GM20431 (cell line): ENCODE results near the gene COMP.

Experiments
- in situ Hi-C: fragments of 300-500 bp; cut with MseI, MboI; formaldehyde crosslinking; loops from one replicate; pipeline ENCODE4 v1.15.0; 2020; ENCODE audit warnings: low sequenced_read_pairs; ENCODE audit not compliant: unreplicated experiment

COMP gene

DNA sequence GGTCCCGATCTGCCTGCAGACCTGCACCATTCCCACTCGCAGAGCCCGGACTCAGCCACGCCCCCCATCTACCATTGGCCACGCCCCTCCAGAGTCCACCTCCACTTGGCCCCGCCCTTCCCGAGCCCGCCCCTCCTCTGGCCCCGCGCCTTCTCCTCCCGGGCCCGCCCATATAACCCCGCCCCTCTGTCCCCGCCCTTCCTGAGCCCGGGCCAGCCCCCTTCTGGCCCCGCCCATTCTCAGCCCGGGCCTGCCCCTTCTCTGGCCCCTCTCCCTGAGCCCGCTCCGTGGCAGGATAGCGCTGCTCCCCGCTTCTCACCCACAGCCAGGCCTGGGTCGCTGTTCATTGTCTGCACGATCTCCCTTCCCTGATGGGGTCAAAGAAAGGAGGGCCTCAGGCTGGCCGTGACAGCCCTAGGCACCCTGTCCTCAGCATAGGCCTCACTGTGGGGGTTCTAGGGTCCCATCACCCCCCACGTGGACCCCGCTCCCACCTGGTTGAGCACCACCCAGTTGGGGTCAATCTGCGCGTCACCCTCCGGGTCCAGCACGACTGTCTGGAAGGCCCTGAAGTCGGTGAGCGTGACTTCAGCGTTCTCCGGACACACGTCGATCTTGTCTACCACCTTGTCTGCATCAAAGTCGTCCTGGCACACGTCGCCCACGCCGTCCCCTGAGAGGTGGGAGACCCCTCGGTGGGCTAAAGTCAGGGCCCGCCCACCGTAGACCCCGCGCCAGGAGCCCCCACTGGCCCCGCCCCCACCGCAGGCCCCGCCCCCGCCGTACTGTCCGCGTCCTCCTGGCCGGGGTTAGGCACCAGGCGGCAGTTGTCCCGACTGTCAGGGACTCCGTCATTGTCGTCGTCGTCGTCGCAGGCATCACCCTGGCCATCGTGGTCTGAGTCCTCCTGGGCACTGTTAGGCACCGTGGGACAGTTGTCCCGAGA is 5.7 kb downstream of the COMP start:
- in situ Hi-C loops = no loop called here

DNA sequence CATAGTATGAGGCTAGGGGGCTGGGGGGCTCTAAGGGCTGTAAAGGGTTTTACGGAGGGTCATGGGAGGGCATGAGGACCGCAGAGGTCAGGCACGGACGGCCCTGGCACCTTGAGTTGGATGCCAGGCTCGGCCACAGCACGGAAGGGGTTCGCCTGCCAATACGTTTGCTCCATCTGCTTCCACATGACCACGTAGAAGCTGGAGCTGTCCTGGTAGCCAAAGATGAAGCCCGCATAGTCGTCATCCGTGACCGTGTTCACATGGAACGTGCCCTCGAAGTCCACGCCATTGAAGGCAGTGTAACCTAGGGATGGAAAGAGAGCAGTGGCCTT is 6.4 kb downstream of the COMP start:
- in situ Hi-C loops = no loop called here

DNA sequence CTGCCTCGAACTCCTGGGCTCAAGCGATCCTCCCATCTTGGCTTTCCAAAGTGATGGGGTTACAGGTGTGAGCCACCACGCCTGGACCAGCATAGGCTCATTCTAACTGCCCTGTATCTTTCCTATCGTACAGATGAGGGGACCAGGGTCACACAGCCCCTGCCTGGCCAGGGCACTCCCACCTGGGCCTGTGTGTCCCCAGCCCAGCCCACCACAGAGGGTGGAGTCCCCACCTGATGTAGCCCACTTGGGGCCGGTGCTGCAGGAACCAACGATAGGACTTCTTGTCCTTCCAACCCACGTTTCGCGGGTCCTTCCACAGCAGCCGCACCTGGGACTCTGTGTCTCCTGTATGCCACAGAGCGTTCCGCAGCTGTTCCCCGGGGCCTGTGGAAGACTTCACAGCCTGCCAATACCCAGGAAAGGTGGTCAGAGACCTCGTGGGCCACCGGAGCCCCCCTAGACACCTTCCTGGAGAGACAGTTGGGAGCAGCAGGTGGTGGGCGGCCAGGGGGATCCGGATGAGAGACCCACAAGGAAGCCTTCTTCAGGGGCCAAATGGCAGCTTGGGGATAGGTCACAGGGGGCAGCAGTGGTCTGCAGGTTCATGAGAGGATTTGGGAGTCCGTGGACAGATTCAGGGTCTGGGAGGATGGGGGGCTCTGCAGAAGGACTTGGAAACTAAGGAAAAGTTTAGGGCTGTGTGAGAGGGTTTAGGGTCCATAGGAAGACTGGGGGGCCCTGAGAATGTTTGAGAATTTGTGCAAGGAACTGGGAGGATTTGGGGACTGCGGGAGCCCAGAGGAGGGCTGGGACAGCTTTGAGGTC is 6.9 kb downstream of the COMP start:
- in situ Hi-C loops = no loop called here

DNA sequence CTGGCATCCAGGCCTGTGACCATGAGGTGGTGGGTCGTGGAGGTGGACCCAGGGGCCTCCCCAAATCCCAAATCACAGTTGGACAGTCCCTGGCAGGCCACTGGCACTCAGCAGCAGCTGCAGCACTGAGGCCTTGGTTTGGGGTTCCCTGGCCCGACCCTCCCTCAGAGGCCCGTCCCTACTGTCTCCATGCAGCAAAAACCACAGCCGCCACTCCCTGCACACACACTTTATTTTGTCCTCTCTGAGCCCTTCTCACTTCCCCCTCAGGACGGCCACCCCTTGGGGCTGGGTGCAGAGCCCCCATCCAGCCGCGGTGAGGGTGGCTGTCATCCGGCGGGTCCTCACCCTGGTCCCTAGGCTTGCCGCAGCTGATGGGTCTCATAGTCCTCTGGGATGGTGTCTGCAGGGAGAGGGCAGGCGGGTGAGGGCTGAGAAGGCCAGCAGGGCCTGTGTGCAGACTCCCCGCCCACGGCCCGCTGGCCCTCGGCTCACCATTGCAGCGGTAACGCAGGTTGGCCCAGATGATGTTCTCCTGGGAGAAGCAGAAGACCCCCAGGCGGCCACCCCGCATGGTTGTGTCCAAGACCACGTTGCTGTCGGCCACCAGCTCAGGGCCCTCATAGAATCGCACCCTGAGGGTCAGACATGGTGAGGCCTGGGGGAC is 8.4 kb downstream of the COMP start:
- in situ Hi-C loops = no loop called here

DNA sequence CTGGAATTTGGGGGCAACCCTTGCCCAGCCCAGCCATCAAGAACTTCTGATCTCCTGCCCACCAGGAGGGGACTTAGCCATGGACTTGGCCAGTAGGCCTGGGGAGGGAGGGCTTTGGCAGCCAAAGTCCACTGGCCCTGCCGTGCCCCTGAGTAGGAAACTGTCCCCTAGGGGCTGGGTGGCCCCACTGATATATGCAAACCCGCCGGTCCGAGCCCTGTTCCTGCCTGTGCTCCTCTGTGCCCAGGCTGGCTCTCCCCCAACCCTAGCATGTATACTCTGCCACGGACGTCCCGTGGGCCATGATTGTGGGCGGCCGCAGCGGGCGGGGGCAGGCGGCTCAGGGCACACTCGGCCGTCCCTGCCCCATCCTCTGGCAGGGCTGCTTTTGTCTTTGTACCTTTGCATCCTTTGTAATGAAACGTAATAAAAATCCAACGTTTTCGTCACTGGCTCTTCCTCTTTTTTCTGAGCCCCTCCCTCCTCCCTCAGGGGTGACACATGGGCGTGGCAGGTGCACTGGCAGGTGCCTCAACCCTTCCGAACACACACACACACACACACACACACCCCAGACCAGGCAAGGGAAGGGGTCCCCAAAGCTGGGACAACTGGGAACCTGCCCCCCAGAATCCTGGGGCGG is 9.1 kb downstream of the COMP start:
- in situ Hi-C loops = no loop called here

DNA sequence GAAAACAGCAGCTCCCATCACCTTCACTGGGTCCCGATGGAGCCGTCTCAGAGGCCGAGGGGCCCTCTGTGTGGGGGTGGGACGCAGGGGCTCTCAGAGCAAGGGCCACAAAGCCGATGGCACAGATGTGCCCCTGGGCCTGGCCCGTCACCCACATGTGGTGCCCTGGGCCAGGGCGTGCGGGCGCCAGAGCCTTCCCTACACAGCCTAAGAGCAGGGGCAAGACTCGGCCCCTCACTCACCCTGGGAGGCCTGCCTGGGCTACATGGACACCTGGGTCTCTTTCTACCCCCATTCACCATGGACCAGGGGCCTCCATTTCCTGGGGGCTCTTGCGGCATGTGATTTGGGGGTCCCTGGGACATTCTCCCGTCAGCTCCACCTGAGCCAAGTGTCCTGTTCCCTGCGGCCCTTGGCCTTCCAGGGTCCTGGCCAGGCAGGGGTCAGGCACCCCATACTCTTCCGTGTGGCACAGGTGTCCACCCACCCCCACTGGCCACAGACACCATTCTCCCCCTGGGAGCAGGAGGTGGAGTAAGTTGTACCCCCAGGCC is 10.0 kb downstream of the COMP start:
- in situ Hi-C loops = no loop called here

DNA sequence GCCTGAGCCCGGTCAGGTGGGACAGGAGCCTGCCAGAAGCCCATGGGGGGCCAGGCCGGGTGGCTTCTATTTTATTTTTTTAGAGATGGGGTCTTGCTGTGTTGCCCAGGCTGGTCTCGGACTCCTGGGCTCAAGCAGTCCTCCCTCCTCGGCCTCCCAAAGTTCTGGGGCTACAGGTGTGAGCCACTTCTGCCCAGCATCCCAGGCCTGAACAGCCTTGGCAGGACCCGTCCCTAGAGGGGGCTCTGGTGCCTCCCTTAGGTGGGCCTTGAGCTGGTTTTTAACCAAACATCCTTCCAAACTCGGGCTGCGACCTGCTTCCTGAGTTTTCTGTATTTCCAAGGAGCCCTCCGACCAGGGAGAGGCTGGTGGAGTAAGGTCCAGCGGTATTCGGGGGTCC is 10.5 kb downstream of the COMP start:
- in situ Hi-C loops = no loop called here

DNA sequence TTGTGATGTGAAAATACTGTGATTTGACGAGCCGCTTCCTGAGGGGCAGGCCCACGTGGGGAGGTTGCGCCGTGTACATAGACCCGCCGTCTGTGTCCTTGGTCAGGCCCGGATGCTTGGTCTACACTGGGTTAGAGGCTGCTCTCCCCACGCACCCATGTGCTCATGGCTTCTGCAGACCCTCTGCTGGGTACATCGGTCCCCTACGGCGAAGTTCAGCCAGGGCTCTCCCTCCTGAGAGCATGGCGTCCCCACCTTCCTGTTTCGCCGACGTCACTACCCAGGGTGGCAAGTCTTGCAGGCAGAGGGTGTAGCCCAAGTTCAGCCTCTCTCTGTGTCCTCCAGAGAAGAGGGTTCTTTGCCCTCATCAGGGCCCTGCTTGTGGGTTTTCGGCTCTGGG is 11.0 kb downstream of the COMP start:
- in situ Hi-C loops = no loop called here

DNA sequence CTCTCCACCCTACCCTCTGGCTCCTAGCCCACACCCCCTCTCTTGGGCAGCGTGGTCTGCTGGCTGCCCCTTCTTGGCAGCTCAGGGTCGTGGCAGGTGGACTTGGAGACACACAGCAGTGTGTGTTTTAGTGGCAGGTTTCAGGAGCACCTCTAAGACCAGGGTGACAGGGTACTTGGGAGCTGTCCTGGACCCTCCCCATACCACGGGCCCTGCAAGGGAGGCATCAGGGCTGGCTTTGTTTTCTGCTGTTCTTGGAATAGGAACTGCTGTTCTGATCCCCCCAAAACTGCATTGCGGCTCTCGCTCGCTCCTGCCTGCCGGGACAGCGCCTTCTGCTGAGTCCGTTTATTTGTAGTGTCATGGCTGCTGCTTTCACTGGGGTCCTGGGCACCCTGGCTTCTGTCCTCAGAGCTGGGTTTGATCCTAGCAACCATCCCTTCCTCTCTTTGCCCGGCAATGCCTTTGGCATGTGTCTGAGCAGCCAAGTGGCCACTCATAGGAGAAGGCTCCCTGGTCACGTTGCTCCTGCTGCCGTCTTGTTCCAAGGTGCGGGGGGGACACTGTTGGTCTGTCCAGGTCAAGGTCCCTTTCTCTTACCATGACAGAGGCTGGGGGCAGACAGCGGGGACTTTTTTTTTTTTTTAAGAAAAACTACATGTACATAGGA is 12.1 kb downstream of the COMP start:
- in situ Hi-C loops = no loop called here

DNA sequence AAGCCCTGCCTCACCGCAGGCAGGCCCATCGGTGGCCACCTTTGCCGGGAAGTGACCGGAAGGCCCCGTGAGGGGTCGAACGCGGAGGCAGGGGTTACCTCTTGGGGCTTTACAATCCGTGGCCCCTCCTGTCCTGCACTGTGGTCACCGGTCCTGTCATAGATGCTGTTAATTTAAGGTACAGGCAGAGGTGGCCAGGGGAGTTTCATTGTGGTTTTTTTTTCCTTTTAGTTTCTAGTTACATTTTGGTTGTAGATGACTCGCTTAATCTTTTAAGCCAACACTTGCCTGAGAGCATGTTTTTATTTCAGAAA is 13.1 kb downstream of the COMP start:
- in situ Hi-C loops = no loop called here

DNA sequence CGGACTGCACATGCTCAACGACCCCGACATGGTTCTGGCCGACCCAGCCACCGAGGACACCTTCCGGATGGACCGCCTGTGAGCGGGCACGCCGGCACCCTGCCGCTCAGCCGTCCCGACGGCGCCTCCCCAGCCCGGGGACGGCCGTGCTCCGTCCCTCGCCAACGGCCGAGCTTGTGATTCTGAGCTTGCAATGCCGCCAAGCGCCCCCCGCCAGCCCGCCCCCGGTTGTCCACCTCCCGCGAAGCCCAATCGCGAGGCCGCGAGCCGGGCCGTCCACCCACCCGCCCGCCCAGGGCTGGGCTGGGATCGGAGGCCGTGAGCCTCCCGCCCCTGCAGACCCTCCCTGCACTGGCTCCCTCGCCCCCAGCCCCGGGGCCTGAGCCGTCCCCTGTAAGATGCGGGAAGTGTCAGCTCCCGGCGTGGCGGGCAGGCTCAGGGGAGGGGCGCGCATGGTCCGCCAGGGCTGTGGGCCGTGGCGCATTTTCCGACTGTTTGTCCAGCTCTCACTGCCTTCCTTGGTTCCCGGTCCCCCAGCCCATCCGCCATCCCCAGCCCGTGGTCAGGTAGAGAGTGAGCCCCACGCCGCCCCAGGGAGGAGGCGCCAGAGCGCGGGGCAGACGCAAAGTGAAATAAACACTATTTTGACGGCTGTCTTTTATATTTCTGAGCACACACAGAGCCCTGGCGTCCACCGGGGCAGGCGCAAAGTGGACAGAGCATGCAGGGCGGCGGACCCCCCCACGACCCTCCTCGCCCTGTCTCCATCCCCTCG is 13.6 kb downstream of the COMP start:
- in situ Hi-C loops = no loop called here

DNA sequence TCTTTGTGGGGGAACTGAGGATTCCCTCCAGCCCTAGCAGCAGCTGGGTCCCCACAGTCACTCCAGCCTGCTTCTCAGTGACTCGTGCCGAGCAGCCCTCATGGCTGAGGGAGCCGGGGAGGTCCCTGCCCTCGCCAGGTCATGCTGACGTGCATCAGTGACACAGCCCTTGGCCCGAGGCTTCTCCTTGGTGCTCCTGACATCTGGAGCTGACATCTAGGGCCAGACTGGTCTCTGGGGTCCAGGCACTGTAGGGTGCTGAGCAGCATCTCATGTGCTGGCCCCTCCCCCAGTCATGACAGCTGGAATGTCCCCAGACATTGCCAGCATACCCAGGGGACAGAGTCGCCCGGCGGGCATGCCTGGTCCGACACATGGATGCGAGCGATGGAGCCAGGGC is 14.4 kb downstream of the COMP start:
- in situ Hi-C loops = no loop called here

DNA sequence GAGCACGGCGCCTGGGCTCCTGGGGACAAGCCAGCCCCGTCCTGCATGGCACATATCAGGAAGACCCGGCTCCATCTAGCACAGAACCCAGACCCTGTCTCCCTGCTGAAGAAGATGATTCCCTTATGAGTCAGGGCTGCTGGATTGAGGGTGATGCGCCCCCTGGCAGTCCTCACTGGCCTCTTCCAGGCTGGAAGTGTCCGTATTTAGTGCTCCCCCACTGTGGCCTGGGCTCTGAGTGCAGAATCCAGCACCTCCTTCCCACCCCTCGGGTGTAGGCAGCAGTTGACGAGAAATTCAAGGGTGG is 14.9 kb downstream of the COMP start:
- in situ Hi-C loops = no loop called here

DNA sequence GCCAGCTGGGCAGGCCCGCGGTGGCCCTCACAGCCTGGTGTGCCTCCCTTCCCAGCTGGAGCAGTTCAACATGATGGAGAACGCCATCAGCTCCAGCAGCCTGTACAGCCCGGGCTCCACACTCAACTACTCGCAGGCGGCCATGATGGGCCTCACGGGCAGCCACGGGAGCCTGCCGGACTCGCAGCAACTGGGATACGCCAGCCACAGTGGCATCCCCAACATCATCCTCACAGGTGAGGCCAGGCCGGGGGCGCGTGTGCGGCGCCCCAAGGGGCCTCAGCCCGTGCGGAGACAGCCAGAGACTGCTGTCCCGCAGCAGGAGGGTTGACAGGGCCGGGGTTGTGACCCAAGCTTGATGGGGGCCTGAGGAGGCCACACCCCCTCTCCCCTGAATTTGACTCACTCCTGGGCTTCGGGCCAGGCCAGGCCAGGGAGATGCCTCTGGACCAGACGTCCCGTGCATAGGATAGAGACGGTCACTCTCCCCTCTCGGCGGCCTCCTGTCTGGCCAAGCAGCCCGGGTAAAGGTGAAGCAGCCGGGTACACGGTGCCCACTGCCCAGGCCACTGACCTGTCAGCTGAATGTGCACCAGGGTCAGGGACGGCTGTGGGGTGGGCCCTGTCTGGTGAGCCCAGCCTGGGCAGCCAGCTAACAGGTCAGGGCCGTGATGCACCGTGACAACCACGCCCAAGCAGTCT is 15.4 kb downstream of the COMP start:
- in situ Hi-C loops = no loop called here

DNA sequence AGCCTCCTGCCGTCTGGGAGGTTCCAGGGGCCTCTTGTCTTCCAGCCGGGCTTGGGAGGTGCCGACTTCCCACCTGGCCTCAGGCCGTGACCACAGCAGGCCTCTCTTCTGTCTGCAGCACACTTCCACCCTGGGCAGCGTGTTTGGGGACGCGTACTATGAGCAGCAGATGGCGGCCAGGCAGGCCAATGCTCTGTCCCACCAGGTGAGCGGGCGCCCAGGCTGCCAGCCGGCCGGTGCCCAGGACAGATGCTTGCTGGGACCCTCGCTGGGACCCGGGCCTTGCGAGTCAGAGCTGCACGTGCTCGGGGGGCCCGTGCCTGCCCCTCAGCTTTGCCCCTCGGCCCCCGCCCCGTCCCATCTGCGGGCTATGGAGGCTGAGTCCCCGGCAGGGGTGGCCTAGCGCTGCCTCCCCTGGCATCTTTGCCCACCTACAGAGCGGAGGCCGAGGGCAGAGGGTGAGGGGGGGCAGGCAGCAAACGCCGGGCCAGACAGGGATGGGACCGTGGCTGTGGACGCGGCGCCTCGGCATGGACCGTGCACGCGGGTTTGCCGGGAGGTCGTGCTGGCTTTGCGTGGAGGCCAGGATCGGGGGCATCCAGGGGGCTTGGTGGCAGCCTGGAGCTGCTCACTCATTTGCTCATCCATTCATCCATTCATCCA is 16.2 kb downstream of the COMP start:
- in situ Hi-C loops = no loop called here

DNA sequence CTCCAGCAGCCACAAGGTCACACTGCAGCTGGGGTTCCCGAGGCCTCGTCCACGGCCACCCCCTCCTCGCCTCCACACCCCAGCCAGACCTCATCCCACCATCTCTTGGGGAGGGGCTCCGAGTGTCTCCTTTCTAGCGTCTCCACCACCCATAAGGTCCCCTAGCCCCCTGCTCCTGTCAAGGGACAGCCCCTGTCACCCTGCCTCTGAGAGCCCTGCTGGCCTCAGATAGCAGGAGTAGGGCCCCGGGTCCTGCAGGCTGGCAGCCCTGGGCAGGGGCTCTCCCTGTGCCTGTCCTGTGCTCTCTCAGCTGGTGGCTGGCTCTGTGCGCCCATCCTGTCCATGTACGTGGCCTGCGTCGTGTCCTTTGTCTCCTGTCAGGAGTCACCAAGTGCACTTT is 17.0 kb downstream of the COMP start:
- in situ Hi-C loops = no loop called here

DNA sequence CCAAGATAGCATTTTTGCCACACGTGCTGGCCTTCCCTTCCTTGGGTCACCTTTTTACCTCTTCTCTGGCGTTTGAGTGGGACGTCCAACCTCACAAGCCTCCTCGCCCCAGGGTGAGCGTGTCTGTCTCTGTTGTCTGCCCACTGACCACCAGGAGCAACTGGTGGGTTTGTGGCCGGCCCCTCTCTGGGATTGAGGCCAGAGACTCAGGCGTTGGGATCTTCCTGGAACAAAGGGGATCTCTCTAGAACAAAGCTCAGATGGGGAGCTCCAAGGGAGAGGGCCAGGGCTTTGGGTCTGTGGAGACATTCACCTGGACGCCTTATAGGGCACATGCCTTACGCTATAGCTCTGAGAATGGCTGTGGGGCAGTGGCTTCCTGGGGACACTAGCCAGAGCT is 17.4 kb downstream of the COMP start:
- in situ Hi-C loops = no loop called here
